ENCODE results near the gene POU2F1.

The POU2F1 gene

DNA sequence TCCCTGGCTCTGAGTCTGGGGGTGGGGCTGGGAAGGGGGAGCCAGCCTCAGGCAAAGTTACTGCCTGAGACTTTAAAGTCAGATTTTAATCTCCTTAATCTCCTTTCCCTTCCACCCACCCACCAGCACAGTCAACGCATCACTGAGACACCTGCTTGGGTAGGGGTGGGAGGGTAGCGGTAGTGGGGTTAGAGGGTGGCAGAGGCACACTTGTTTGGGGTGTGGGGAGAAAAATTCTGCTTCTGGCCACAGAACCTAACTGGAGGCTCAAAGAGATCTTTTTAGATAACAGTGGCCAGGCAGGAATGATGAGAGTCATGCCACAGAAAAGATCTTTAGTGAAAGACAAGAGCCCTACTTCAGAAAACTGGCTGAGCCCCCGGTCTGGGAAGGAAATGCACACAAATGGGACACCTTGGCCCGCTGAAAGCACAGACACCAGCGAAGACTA lies 253.5 kb downstream of the POU2F1 start:
- Mint-ChIP-seq H3K9me3 (no peaks in the 10 kb centered on the region), H3K27ac (peak overlapping the region; percentile 89), H3K4me3 (peak overlapping the region; percentile 79), H3K36me3 (ENCODE audit: low read depth) (peaks cover 62% of the 10 kb centered on the region), H3K4me1 (ENCODE audit: low read depth) (peaks cover 83% of the 10 kb centered on the region), H3K27me3 (no peaks in the 10 kb centered on the region)

GRCh38 chr1:167476061-167476460 lies 255.4 kb downstream of the POU2F1 start:
- Mint-ChIP-seq H3K36me3 (ENCODE audit: low read depth) (peaks cover 70% of the 10 kb centered on the region), H3K27me3 (no peaks in the 10 kb centered on the region), H3K4me3 (no peak overlapping the region), H3K4me1 (ENCODE audit: low read depth) (peaks cover 90% of the 10 kb centered on the region), H3K27ac (no peak overlapping the region), H3K9me3 (no peaks in the 10 kb centered on the region)
